K562 (cell line): ENCODE measurements around the gene COLEC12. TPM values are rescaled to one million over a fixed set of nuclear protein-coding genes. Genes with fewer than 3 reads are reported as not detected.
A peak's percentile ranks its signal among the peaks of the same experiment; 100 is the strongest.

Experiments used
- ATAC-seq: fragments of 200-7000 bp; cut with Tn5 transposase; 3 replicates; pipeline ENCODE4 v1.9.1; 2020; ENCODE audit warnings: moderate library complexity
- BruUV-seq: library from RNA; stranded (reverse); fragments of 400-500 nt; replicated peaks from 2 replicates; lab custom pipeline; 2021; lab: Mats Ljungman, UMichigan
- CTCF ChIA-PET: fragments of 300-600 bp; formaldehyde crosslinking; extraction: SDS; loops from one replicate; lab custom pipeline; 2021; ENCODE audit warnings: low intra/inter-chr PET ratio; lab: Yijun Ruan, JAX
- POLR2A ChIA-PET: fragments of 300-600, 350-650 bp; sonication (Branson Sonifier 250); formaldehyde crosslinking; extraction: SDS; loops from one replicate; lab custom pipeline; 2021; ENCODE audit warnings: antibody characterized with exemption, inconsistent platforms; lab: Yijun Ruan, JAX
- DNase-seq, 4 experiments: peaks; one replicate each; pipeline versions ENCODE4 v3.0.0 to v3.0.0-alpha.2; 2011 to 2018; ENCODE audit warnings: low spot score in 3 of 4, mixed read lengths in 3 of 4; ENCODE audit errors: extremely low read depth in 1 of 4
- FAIRE-seq: peaks from 2 replicates; lab custom pipeline; 2011; peaks lifted over from hg19 to GRCh38; lab: Jason Lieb, UNC
- H2AFZ ChIP-seq: 2 replicates; pipeline ENCODE4 v1.6.0; 2011; ENCODE audit warnings: low read depth, low read length, control low read depth, inconsistent platforms
- H3K27ac ChIP-seq: fragments of 200-600 bp; 3 replicates; pipeline ENCODE4 v1.8.0; 2011; ENCODE audit warnings: low read depth, mild to moderate bottlenecking, control low read depth, inconsistent platforms, low read length, moderate library complexity, mixed read lengths; ENCODE audit errors: extremely low read depth
- H3K27me3 ChIP-seq, 2 experiments: fragments of 300-600 bp in 1 of 2; 2 replicates in 1 of 2; 3 replicates in 1 of 2; pipeline versions ENCODE4 v1.6.0 to v1.8.0; 2011; ENCODE audit warnings: inconsistent platforms in 2 of 2, low read length in 2 of 2, mild to moderate bottlenecking in 1 of 2, mixed read lengths in 1 of 2, moderate library complexity in 1 of 2; ENCODE audit not compliant: control insufficient read depth in 2 of 2, insufficient read depth in 2 of 2
- H3K36me3 ChIP-seq: fragments of 300-600 bp; 3 replicates; pipeline ENCODE4 v1.8.0; 2011; ENCODE audit warnings: mild to moderate bottlenecking, low read length, inconsistent platforms; ENCODE audit not compliant: control insufficient read depth, insufficient read depth
- H3K4me1 ChIP-seq, 2 experiments: fragments of 200-600 bp in 1 of 2; replicated peaks in 1 of 2; 2 replicates in 1 of 2; 3 replicates in 1 of 2; pipeline versions ENCODE4 v1.5.1 to v1.8.0; 2011; ENCODE audit warnings: inconsistent platforms in 2 of 2, low read length in 2 of 2, mild to moderate bottlenecking in 1 of 2, mixed read lengths in 1 of 2, moderate library complexity in 1 of 2; ENCODE audit not compliant: control insufficient read depth in 2 of 2, insufficient read depth in 2 of 2
- H3K4me2 ChIP-seq: 2 replicates; pipeline ENCODE4 v1.6.1; 2011; ENCODE audit warnings: low read length, control low read depth, inconsistent platforms, mixed read lengths; ENCODE audit not compliant: insufficient read depth
- H3K4me3 ChIP-seq: fragments of 200-600 bp; sonication (generic), shearing (Covaris generic); 2 replicates; pipeline ENCODE4 v1.5.1; 2016; ENCODE audit warnings: control low read depth, inconsistent platforms
- H3K79me2 ChIP-seq: fragments of 200-600 bp; 3 replicates; pipeline ENCODE4 v1.8.0; 2011; ENCODE audit warnings: low read length, inconsistent platforms; ENCODE audit not compliant: control insufficient read depth, insufficient read depth
- H3K9ac ChIP-seq, 2 experiments: 2 replicates each; pipeline versions ENCODE4 v1.6.0 to v1.6.1; 2011; ENCODE audit warnings: low read depth in 2 of 2, low read length in 2 of 2, control low read depth in 1 of 2, inconsistent platforms in 1 of 2, mild to moderate bottlenecking in 1 of 2, mixed read lengths in 1 of 2; ENCODE audit not compliant: insufficient read depth in 1 of 2
- H3K9me1 ChIP-seq: one replicate; pipeline ENCODE4 v1.6.0; 2011; ENCODE audit warnings: inconsistent platforms, mild to moderate bottlenecking, low read length, moderate library complexity; ENCODE audit not compliant: control insufficient read depth, insufficient read depth
- H3K9me3 ChIP-seq: replicated peaks from 2 replicates; pipeline ENCODE4 v1.5.1; 2011; ENCODE audit warnings: low read depth, low read length, inconsistent platforms; ENCODE audit not compliant: control insufficient read depth, insufficient read depth
- H4K20me1 ChIP-seq: replicated peaks from 2 replicates; pipeline ENCODE4 v1.6.1; 2011; ENCODE audit warnings: low read length, inconsistent platforms, mixed read lengths; ENCODE audit not compliant: control insufficient read depth, insufficient read depth
- CHAMP1 ChIP-seq: fragments of 450-650 bp; IDR thresholded peaks from 2 replicates; pipeline ENCODE4 v1.6.1; 2016; ENCODE audit warnings: mild to moderate bottlenecking
- ETV5 ChIP-seq: sonication (generic); formaldehyde crosslinking; IDR thresholded peaks from 2 replicates; pipeline ENCODE4 v1.4.0; 2020; ENCODE audit warnings: low read depth, mild to moderate bottlenecking, missing genetic modification reagents
- GTF2B ChIP-seq: IDR thresholded peaks from 2 replicates; pipeline ENCODE4 v1.6.1; 2011; ENCODE audit not compliant: insufficient read length; ENCODE audit errors: extremely low read depth
- ILF3 ChIP-seq: fragments of 450-650 bp; IDR thresholded peaks from 2 replicates; pipeline ENCODE4 v1.6.1; 2018; ENCODE audit warnings: antibody characterized with exemption, mild to moderate bottlenecking, moderate library complexity, borderline replicate concordance
- SAP30 ChIP-seq: fragments of 200-600 bp; sonication (generic); IDR thresholded peaks from 2 replicates; pipeline ENCODE4 v1.6.1; 2012; ENCODE audit warnings: borderline replicate concordance, low read depth, mild to moderate bottlenecking, moderate library complexity, low read length, control low read depth, inconsistent platforms; ENCODE audit not compliant: insufficient read depth, poor library complexity, severe bottlenecking
- TCF7 ChIP-seq: sonication (generic); IDR thresholded peaks from 2 replicates; pipeline ENCODE4 v1.6.1; 2016; ENCODE audit warnings: antibody characterized with exemption, borderline replicate concordance
- ZNF316 ChIP-seq: fragments of 450-650 bp; IDR thresholded peaks from 2 replicates; pipeline ENCODE4 v1.6.1; 2016
- ZNF449 ChIP-seq: fragments of 250-450 bp; sonication (Bioruptor Pico); IDR thresholded peaks from 2 replicates; pipeline ENCODE4 v1.8.0; 2022; ENCODE audit warnings: moderate library complexity, mild to moderate bottlenecking, inconsistent platforms
- ZNF592 ChIP-seq: fragments of 450-650 bp; IDR thresholded peaks from 2 replicates; pipeline ENCODE4 v1.6.1; 2017; ENCODE audit warnings: antibody characterized with exemption, mild to moderate bottlenecking
- WGBS: fragments of 100-300 bp; shearing (Covaris generic); methylation state at CpG from one replicate; pipeline ENCODE4 v1.1.6; 2016; ENCODE audit warnings: low coverage, mixed read lengths; ENCODE audit not compliant: insufficient coverage; ENCODE audit errors: missing lambda C conversion rate; 5-methylcytosine and 5-hydroxymethylcytosine counted together
- in situ Hi-C: fragments of 300-500 bp; cut with MboI; formaldehyde crosslinking; loops from 4 replicates; pipeline ENCODE4 v1.15.0; 2018; ENCODE audit warnings: inconsistent platforms, mixed read lengths
- intact Hi-C: fragments of 100-400 bp; cut with micrococcal nuclease; formaldehyde crosslinking; loops from 2 replicates; pipeline ENCODE4 v1.14.2; 2022
- polyA plus RNA-seq, 8 experiments: library from polyadenylated mRNA; depleted of rRNA in 4 of 8; stranded (reverse) in 5 of 8; unstranded in 3 of 8; fragments of >200 nt; fragmentation: Nextera tagmentation in 2 of 8; fragmentation: Illumina TruSeq in 1 of 8; extraction: Ambion mirVana in 2 of 8; extraction: Trizol in 1 of 8; gene quantifications; 2 replicates each; pipeline versions ENCODE4 v1.2.1 to v1.2.3, GENCODE V29; 2011 to 2014; ENCODE audit warnings: inconsistent platforms in 1 of 8, missing spikeins in 1 of 8
- total RNA-seq, 7 experiments: library from RNA; depleted of rRNA in 6 of 7; stranded (reverse); fragments of >200 nt in 6 of 7; fragmentation: Illumina TruSeq in 2 of 7; extraction: Trizol in 2 of 7; gene quantifications; 2 replicates each; pipeline versions ENCODE4 v1.2.1 to v1.2.3, GENCODE V29; 2011 to 2021; ENCODE audit warnings: low replicate concordance in 1 of 7

Gene COLEC12
- total and polyA plus RNA-seq, 9 of the 15 experiments (the other 6 are each of a cell fraction or from before 2014, with no cell fraction given), result 0.04 TPM; not detected in 8

GRCh38 chr18:267688-268552, 232.6 kb downstream of the COLEC12 start, which contains the start of gene THOC1:
Gene THOC1, minus strand, starts transcription at chr18:268047. Its CDS starts 28 bp downstream, at chr18:268019.
- H3K9ac ChIP-seq, result peak within 1 kb of the TSS; percentile 98 to 99
- BruUV-seq, result TSS peak; percentile 84
- WGBS, result 1% methylated on average over 68 of the region's 69 CpGs
- POLR2A ChIA-PET, result interaction anchor here (0.6 to 3.1 kb wide), 26 partner anchors 9 to 536 kb away, joined by 3 to 20 read pairs (median 3); no protein-coding TSS in a partner anchor
- no peaks in the 10 kb centered on the region for H3K27me3 ChIP-seq
- CTCF ChIA-PET, result no interaction called here
- intact Hi-C loops, result loop anchor here (5.0 kb wide), 1 partner anchor 111 kb away; the partner anchor contains the start of gene USP14
- peak; percentile 92 to 96 (median 92) for DNase-seq
- in situ Hi-C loops, result no loop called here
- peak within 1 kb of the TSS; percentile 80 for H3K4me3 ChIP-seq
- FAIRE-seq, result peak; percentile 86
- H3K4me1 ChIP-seq, result peaks cover 17 to 29% of the 10 kb centered on the region in 2 experiments
- H2AFZ ChIP-seq, result peak within 1 kb of the TSS; percentile 99
- peaks cover 44% of the 10 kb centered on the region for H3K79me2 ChIP-seq
- H3K4me2 ChIP-seq, result peak within 1 kb of the TSS; percentile 99
- peak within 1 kb of the TSS; percentile 98 for H3K27ac ChIP-seq
- H4K20me1 ChIP-seq, result no peaks in the 10 kb centered on the region
- no peaks in the 10 kb centered on the region for H3K9me1 ChIP-seq
- H3K9me3 ChIP-seq, result no peaks in the 10 kb centered on the region
- H3K36me3 ChIP-seq, result peaks cover 32% of the 10 kb centered on the region
- peak; percentile 90 for ATAC-seq
- TF ChIP-seq CHAMP1 (peak; percentile 76; the same call in 1 of the 2 replicates), TCF7 (peak; percentile 76), SAP30 (peak; percentile 87), ZNF449 (CRISPR knock-in tag) (no peak), ZNF316 (peak; percentile 66), GTF2B (no peak), ETV5 (CRISPR knock-in tag) (peak; percentile 73), ILF3 (no peak), ZNF592 (peak; percentile 31; the same call in 1 of the 2 replicates)
